Measurements from ENCODE around the gene ICA1.
"Not testable (repeated sequence)": the region's sequence is repeated elsewhere in the genome, so short reads cannot be mapped to it uniquely, and the experiment has no call there.

Gene ICA1

DNA sequence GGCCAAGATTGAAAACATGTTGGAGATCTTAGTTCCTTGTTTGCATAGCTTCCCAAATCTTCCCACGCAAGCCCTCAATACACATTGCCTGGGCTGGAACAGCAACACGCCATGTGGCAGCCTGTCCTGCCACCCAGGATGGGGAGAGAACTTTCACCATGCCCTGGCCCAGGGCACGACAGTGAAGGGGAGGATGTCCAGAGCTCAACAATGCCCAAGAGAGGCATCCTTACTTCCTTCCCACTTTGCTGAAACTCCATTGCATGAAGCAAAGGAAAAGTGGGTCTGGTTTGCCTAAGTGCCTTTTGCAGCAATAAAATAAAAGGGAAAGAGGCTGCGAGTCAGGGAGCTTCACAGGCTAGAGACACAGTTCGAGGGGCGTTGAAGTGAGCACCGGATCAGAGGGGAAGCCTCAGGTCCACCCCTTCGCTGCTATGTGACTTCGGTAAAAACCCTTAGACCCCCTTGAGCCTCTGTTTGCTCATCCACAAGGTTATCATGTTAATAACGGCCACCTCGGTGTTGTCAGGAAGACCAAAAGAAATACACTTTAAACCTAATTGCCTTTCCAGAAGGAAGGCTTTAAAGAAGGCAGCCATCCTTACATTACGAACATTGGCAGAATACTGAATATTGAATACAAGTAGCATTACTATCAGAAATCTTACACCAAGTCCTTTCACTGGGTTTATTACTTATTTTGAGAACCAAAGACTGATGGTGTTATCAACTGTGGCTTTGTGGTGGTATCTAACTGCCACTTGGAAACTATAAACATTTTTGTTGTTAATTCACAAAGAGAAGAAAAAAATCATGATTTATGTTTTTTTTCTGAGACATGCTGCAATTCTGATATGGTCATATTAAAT is 133.3 kb downstream of the ICA1 start:
- DNase-seq = no peak

DNA sequence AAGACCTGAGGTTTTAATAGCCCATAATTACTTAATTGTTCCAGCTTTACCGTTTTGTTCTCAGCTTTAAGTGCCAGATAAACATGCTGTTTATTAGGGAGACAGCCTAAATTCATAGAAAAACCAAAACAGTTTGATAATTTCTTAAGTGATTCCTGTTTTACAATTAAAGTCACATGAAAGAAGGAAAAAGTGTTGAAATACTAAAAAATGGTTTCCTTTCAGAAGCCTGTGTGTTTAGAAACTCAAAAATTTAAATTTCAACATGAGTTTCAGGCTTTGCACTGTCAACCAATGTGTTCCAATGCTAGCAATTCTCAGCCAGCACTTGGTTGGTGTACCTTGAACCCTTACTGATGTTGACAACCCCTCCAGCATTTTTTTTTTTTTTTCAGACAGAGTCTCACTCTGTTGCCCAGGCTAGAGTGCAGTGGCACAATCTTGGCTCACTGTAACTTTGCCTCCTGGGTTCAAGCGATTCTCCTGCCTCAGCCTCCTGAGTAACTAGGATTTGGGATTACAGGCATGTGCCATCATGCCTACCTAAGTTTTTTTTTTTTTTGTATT is 135.3 kb downstream of the ICA1 start:
- DNase-seq = no peak

DNA sequence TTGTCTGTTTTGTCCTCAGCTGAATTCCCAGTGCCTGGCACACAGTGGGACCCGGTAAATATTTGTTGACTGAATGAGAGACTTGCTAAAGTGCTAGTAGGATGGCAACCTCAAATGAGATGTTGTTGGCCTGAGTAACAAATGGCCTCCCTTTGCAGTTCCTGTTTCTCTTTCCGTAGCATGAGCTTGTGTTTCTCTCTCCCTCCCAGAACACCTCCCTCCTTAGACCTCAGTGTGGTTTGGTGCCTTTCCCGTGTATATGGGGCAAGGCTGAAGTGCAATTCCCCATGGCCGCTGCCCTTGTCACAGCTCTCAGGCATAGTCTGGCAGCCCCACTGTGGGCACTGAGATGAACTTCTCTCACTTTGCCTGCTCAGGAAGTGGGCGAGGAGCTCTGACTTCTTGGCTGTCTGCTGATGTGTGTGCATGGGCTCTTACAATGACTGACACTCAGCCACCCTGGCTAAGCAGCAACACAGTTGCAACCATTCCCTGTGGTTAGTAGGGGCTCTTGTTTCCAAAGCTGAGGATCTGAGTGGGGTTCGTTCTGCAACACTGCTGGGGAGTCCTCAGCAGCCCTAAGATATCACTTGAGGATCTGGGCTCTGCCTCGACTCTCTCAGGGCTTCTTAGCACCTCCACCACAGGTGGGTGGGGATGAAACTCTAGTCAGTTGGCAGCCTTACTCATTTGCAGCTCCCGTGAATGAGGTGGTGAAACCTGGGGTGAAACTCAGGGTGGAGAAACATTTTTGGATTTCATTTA is 136.1 kb downstream of the ICA1 start:
- DNase-seq = no peak

DNA sequence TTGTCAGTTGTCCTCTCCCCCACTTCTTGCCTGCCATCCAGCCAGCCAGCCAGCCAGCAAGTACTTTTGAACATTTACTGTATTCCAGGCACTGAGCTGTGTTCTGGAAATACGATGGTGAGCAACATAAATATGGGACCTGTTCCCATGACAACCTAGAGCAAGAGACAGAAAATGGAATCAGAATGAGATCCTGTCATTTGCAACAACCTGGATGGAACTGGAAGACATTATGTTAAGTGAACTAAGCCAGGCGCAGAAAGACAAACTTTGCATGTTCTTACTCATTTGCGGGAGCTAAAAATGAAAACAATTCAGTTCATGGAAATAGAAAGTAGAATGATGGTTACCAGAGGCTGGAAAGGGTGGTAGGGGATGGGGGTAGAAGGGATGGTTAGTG is 140.7 kb downstream of the ICA1 start:
- DNase-seq = no peak

DNA sequence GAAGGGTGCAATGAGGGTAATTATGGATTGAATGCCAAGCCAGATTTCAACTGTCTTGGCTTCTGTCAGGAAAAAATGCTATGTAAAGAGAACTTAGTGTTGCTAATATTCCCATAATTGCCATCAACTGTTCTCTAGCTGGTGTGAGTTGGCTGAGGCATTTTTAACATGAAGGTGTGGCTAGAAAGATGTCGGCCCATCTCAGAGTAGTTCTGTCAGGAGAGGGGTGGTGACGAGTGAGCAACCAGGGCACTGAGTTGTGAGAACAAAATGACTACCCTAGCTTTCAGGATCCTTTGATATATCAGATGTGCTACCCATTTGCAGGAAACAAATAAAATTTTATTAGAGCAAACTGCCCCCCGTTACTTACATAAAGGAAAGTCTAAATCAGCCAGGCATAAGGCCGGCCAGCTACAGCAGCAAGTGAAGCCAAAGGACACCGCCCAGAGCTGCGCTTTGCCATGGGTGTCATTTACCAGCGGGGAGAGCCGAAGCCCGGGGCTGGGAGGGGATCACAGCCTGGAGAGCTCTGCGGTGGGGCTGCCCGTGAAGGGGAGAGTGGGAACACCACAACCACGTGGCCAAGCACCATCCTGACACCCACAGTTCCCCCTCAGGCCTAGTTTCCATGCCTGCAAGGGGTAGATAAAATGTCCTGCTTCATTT is 141.4 kb downstream of the ICA1 start:
- DNase-seq = no peak

DNA sequence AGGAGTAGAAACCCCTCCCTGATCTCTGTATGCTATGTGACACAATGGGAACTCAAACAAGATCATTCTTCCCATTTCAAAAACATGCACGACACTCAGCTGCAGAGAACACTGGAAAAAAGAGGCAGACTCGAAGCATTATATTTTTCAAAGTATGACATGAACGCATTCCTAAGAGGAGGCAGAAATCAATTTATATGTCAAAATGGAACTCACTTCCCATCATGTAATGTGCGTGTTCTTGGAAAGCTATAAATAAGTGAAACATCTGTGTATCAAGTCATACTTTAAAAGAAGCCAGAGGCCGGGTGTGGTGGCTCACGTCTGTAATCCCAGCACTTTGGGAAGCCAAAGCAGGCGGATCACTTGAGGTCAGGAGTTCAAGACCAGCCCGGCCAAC is 142.7 kb downstream of the ICA1 start:
- DNase-seq = no peak

DNA sequence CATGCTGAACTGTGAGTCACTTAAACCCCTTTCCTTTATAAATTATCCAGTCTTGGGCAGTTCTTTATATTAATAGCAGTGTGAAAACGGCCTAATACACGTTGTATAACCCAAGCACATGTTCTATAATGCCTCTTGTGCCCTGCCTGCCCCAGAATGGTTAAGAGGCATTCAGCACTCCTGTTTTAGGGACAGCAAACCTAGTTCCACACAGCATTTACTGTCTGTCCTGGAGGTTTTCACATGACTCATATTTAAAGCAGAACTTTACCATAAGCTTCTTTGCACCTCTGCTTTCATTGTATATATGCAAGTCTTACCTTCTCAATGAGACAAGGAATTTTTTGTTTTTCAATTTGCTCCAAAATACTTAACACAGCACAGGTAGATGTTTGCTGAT is 144.8 kb downstream of the ICA1 start:
- DNase-seq = no peak

DNA sequence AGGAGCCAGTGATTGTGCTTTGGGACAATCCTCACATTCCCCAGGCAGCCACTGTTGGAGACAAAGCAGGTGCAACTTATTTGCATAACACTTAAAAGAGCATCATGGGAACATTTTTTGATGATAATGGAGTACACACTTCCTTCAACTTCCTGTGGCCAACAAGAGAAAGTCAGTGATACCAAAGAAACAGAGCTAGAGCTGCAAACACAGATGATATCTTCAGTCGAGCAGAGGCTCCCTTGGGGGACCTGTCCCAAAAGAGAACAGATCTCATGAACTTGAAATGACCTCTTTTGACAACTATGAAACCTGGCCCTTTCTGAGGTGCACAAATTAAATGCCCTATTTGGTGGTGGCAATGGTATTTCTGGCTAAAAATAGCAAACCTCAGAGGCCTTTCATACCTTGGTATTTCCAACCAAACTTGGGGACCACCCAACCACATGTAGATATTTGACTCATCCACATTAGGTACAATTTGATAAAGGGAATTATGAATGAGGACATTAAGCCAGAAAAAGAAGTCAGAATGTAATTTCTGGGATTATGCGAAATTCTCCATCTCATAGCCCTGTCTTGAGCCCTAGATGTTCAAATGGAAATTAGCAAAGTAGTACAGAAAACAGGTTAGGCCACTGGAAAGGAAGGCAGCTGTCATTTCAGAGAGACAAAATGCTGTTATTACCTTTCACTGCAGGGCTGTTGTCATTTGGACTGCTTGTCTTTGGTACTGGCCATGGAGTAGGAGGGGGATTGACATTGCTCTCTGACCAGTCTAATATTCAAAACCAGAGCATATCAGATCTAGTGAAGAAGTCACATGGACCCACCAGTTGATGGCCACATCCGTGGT is 146.2 kb downstream of the ICA1 start:
- no peak for DNase-seq

DNA sequence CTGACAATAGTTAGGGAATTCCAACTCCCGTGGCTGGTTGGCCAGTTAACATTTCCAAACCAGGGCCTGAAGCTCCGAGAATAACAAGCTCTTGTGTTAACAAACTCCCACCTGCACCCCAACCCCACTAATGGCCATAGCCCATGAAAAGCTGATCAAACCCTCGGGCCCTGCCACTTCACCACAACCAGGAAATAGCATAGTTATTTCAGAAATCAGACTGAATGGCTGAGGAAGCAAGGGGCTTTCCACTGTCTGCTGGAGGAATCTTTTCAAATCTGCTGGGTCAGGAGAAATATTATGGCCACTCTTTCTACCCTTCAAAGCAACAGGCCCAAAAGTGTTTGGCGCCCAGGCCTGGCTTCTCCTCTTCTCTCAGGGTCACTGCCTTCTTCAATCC is 147.8 kb downstream of the ICA1 start:
- DNase-seq = no peak

DNA sequence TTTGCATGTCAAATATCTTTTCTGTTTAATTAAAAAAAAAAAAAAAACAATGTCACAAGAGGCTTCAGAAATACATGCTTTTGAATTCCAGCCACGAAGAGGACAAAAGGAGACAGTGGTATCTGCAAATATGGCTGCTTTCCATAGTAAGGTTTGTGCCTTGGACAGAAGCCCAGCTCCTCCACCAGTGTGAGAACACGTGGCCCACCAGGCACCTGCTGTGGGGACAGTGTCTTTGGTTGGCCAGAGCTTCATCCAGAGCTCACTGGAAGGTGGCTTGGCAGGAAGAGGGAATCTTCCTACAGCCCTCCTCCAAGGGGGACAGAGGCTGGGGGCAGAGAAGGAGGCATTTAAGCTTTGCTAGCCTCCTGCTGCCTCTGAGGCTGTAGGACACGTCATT is 148.8 kb downstream of the ICA1 start:
- DNase-seq = no peak

DNA sequence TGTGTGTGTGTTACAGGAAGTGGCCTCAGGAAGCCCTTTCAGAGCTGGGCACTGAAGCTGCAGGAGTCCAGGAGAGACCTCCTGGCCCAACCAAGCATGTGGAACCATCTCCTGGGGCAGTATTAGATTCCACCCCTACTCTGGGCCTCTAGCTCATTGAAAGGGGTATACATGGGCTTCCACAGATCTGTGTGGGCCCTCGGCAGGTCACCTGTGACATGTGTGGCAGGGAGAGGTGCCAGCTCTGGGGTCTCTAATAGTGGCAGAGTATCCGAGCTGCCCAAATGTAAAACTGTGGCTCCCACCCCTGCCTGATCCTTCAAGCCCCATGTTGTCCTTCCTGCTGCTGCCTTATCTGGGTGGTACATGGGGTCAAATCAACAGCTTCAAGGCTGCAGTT is 149.3 kb downstream of the ICA1 start:
- DNase-seq = no peak

DNA sequence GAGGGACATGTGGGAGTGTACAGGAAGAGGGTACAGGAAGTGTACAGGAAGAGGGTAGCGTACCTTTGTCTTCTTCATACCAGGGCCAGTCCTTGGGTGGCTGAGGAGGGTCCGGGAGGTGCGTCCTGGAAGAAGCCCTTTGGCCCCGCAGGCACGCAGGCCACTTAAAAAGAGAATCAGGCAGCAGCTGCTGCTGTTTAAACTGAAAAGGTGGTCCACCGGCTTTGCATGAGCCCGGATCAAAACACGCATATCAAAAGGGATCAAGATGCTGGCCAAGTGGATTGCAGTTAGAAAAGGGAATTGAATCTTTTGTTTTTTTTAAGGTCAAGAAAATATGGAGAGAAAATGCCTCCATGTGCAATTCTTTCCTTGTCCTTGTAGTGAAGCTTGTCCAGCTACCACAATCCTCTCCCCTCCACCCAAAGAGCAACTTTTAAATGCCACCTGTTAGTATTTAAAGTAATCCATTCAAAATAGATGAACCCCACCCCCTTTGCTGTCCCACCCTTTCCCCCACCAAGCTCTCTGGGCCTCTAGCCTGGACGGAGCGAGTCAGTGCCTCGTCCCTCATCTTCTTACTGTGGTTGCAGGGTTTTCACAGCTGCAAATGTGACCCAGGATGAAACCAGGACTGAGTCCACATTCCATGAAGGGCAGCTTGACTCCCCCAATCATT is 150.5 kb downstream of the ICA1 start:
- no peak for DNase-seq

DNA sequence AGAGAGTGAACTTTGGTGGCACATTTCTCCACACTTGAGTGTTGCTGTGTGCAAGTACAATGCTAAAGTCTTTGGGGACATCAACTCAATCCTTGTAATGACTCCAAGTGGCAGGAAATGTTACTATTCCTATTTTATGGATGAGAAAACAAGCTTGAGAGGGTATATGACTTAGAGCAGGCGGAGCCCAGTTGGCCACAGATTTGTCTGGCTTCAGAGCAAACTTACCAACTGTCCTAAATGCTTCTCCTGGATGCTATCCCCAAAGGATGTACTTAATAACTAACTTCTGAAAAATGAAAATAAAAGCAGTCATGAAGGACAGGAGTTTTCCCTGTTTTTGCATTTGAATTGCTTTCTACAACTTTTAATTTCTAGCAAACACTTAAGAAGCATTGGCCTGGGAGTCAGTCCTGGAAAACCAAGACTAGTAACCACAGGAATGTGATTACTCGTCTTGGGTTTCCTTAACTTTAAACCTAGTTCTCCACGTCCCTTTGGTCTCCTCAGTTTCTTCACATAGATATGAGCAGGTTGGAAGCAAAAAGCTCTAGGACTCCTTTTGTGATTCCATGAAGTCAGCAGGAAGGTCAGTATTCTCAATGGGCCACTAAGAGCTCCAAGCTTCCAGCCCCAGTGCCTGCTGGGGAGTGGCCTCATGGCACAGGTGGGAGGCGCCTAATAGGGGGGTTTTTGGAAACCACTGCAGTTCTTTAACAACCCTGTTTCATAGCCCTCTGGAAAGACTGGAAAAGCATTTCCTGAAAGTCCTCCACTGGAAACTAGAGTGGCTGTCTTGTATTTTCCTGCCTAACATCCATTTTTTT is 152.6 kb downstream of the ICA1 start:
- DNase-seq = no peak

DNA sequence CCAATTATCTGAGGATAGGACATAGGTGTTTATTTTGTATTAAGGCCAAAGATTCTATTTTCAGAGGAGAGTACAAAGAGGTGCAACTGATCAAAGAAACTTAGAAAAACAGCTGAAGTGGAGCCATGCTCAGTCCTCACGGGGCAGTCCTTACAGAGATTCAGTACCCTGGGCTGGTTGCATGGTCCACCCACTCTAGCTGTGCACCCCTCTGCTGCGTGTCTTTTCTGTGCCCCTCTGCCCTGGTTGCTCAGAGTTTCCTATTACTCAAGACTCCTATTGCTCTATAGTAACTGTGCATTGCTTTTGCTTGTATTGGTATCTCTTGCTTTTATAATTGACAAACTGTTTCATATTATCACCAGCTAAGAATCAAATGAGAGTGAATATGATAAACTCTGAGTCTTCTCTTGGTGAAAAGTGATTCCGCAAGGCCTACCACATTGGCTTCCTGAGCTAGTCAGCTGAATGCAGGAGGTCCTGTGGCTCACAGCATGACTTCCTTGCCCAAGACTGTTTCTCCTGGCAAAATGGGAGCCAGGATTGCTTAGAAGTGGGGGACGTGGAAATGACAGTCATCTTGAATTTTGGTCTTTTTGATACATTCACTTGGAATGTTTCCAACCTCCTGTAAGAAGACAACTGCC is 156.4 kb downstream of the ICA1 start:
- DNase-seq = no peak

DNA sequence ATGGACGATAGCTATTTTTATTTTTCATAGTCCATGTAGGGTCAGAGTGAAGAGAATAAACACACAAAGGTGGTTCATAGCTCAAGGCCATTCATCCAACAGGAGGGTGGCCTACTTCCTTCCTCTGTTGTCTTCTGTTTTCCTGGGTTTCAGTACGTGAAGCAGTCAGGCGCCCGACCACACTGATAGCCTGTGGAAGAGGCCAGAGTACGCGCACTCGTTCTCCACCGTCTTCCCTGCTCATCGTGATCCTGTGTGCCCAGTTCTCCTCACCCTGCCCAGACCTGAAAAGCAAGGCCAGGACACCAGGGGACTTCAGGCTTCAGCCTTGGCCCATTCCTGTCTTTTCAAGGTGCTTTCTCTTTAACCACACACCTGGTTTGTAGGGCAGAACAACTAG is 158.7 kb downstream of the ICA1 start:
- no peak for DNase-seq

DNA sequence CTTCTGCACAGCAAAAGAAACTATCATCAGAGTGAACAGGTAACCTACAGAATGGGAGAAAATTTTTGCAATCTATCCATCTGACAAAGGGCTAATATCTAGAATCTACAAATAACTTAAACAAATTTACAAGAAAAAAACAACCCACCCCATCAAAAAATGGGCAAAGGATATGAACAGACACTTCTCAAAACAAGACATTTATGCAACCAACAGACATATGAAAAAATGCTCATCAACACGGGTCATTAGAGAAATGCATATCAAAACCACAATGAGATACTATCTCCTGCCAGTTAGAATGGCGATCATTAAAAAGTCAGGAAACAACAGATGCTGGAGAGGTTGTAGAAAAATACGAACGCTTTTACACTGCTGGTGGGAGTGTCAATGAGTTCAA is 160.7 kb downstream of the ICA1 start:
- DNase-seq = not testable (repeated sequence)

DNA sequence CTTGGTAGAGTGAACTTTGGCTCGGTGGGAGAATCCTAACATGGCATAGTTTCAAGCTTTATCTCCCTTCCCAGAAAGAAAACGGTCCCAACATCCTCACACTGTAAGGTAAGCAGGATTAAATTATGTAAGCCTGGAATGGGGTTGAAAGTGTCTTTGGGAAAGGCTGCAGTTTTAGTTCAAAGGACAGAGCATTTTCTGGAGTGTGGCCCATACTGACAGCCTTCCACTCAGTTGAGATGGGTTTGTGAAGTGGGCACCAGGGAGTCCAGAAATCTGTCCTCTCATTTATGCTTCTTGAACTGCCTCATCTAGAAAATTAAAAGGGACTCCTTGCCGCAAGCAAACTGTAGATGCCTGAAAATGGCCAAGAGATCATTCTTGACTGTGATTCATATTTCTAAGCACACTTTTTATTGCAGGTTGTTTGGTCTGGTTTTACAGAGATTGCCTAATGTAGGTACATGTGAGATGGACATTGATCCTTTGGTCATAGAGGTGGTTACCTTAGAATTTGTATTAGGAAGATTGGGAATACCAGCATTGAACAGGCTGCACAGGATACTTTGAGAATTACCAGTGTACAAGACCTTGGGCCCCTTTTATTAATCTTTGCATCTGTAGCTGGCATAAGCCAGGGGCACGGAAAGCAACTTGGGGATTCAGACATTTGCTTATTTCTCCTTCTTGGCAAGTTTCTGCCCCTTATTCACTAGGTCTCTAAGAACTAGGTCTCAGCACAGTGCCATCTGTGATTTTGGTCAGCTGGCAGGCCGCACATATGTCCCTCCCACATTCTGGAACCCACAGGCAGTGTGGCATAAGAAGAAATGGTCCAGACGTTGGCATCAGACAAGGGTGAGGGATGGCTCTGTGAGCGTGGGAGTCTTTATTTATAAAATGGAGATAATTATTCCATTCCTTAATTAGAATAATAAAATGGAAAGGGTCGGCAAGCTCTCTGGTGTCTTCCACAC is 167.5 kb downstream of the ICA1 start:
- DNase-seq = no peak

DNA sequence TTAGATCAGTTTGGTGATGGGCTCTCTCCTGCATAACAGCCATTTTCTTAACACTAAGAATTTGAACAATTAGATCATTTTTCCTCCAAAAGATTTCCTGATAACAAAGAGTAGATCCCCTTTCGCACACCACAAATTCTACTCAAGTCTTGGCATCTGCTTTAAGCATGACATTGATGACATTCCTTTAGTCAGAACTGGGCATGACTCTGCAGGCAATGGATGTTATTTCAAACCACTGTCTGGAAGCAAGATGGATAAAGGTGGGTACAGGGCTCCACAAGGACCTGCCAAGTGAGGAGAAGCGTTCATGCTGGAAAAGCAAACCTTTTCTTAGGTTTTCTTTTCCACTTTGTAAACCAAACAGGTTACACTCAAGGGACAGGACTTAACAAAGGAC is 169.8 kb downstream of the ICA1 start:
- DNase-seq = no peak

All from NCI-H748 treated with DMSO at 0.1 percent for 48 hours (cell line).